Activated B cell treated with CpG ODN at 0.5 μM for 24 hours (primary cell): Measurements from ENCODE around the gene HDLBP. TPM values are rescaled to one million over a fixed set of nuclear protein-coding genes. Genes with fewer than 3 reads are reported as not detected.

Experiments
- ATAC-seq: fragments of 200-7000 bp; cut with Tn5 transposase; one replicate; pipeline ENCODE4 v1.10.0; 2021; ENCODE audit warnings: low read depth, mild to moderate bottlenecking, moderate library complexity
- CTCF ChIA-PET: fragments of 350-600 bp; sonication (Branson Sonifier 250); formaldehyde crosslinking; loops from one replicate; lab custom pipeline; 2021; ENCODE audit warnings: antibody characterized with exemption; lab: Charles Lee
- POLR2A ChIA-PET: fragments of 350-600 bp; sonication (Branson Sonifier 250); formaldehyde crosslinking; loops from one replicate; lab custom pipeline; 2021; ENCODE audit warnings: antibody characterized with exemption; lab: Charles Lee
- DNase-seq: peaks from one replicate; pipeline ENCODE4 v3.0.0; 2022
- H3K27ac Mint-ChIP-seq: one replicate; pipeline ENCODE4 v1.8.0; 2020; ENCODE audit warnings: mixed read lengths
- H3K27me3 Mint-ChIP-seq: one replicate; pipeline ENCODE4 v1.8.0; 2021; ENCODE audit warnings: mixed read lengths
- H3K36me3 Mint-ChIP-seq: one replicate; pipeline ENCODE4 v1.8.0; 2021; ENCODE audit warnings: low read depth, mixed read lengths
- H3K4me1 Mint-ChIP-seq: one replicate; pipeline ENCODE4 v1.8.0; 2021; ENCODE audit warnings: mixed read lengths
- H3K4me3 Mint-ChIP-seq: one replicate; pipeline ENCODE4 v1.8.0; 2020; ENCODE audit warnings: mild to moderate bottlenecking, mixed read lengths
- H3K9me3 Mint-ChIP-seq: one replicate; pipeline ENCODE4 v1.8.0; 2020; ENCODE audit warnings: mixed read lengths
- intact Hi-C: fragments of 100-400 bp; cut with micrococcal nuclease; formaldehyde crosslinking; loops from one replicate; pipeline ENCODE4 v1.15.1; 2024
- total RNA-seq: library from RNA; stranded (reverse); gene quantifications from 2 replicates; pipeline ENCODE4 v1.2.3, GENCODE V29; 2022
- TF ChIP-seq, protein P1 (sequence below): fragments of 200-600 bp; IDR thresholded peaks from one replicate; pipeline ENCODE4 v1.8.0; 2022; ENCODE audit warnings: antibody characterized with exemption, mild to moderate bottlenecking

The HDLBP gene
- total RNA-seq, 1 donor from 2014 or later, result 168 TPM

- DNase-seq, result no peak
- no peaks in the 10 kb centered on the region for H3K27me3 Mint-ChIP-seq
- ATAC-seq, result peak; percentile 32
- peaks cover 61% of the 10 kb centered on the region for H3K4me1 Mint-ChIP-seq
- H3K9me3 Mint-ChIP-seq, result no peaks in the 10 kb centered on the region
- TF ChIP-seq, protein P1, sequence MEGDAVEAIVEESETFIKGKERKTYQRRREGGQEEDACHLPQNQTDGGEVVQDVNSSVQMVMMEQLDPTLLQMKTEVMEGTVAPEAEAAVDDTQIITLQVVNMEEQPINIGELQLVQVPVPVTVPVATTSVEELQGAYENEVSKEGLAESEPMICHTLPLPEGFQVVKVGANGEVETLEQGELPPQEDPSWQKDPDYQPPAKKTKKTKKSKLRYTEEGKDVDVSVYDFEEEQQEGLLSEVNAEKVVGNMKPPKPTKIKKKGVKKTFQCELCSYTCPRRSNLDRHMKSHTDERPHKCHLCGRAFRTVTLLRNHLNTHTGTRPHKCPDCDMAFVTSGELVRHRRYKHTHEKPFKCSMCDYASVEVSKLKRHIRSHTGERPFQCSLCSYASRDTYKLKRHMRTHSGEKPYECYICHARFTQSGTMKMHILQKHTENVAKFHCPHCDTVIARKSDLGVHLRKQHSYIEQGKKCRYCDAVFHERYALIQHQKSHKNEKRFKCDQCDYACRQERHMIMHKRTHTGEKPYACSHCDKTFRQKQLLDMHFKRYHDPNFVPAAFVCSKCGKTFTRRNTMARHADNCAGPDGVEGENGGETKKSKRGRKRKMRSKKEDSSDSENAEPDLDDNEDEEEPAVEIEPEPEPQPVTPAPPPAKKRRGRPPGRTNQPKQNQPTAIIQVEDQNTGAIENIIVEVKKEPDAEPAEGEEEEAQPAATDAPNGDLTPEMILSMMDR, result no peak
- intact Hi-C loops, result loop anchor here (1.0 to 5.0 kb wide), 13 partner anchors 8 to 796 kb away; partner anchors contain the start of genes D2HGDH, DTYMK, DUSP28 and STK25
- H3K27ac Mint-ChIP-seq, result peak overlapping the region; percentile 79
- POLR2A ChIA-PET, result interaction anchor here (0.6 to 3.7 kb wide), 12 partner anchors 9 to 527 kb away, joined by 3 to 50 read pairs (median 5); partner anchors contain the start of genes HDLBP, MTERF4 and SEPTIN2
- CTCF ChIA-PET, result interaction anchor here (0.9 to 2.5 kb wide), 5 partner anchors 10 to 43 kb away, joined by 3 to 11 read pairs (median 5); partner anchors contain the start of gene HDLBP
- peak overlapping the region; percentile 87 for H3K4me3 Mint-ChIP-seq
- peaks cover 24% of the 10 kb centered on the region for H3K36me3 Mint-ChIP-seq
Measured at GRCh38 chr2:241358470-241358869, 43.0 kb upstream of the HDLBP start.

DNA sequence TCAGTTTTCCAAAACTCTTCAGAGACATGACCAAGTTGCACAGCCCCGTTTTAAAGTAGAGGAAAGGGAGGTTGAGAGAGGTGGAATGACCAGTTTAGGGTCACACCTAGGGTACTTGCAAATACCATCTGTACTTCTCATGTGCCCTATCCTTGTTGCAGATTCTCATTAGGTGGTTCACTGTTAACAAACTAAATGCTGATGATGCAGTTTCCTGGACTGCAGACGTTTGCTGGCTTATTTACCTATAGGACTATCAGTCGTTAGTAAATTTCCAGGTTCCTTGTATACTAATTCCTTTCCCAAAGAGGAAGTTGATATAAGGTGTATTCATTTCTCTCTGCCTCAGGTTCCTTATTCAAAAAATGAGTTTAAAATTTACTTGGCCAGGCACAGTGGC is 42.1 kb upstream of the HDLBP start:
- TF ChIP-seq, protein P1, result no peak
- intact Hi-C loops, result loop anchor here (1.0 to 5.0 kb wide), 8 partner anchors 85 to 795 kb away; partner anchors contain the start of genes ATG4B, DTYMK, DUSP28 and THAP4
- DNase-seq (no peak), ATAC-seq (no peak)
- Mint-ChIP-seq H3K27ac (peak overlapping the region; percentile 75), H3K9me3 (no peaks in the 10 kb centered on the region), H3K4me1 (peaks cover 53% of the 10 kb centered on the region), H3K4me3 (peak overlapping the region; percentile 87), H3K27me3 (no peaks in the 10 kb centered on the region), H3K36me3 (peaks cover 28% of the 10 kb centered on the region)
- ChIA-PET POLR2A (interaction anchor here (1.2 to 3.7 kb wide), 9 partner anchors 10 to 528 kb away, joined by 3 to 50 read pairs (median 11); partner anchors contain the start of genes HDLBP and SEPTIN2), CTCF (interaction anchor here (2.5 kb wide), 1 partner anchor 35 kb away, joined by 11 read pairs; no protein-coding TSS in a partner anchor)

GRCh38 chr2:241356871-241357260 is 41.4 kb upstream of the HDLBP start:
- Mint-ChIP-seq H3K36me3 (peaks cover 35% of the 10 kb centered on the region), H3K9me3 (no peaks in the 10 kb centered on the region), H3K27me3 (no peaks in the 10 kb centered on the region), H3K4me1 (peaks cover 53% of the 10 kb centered on the region), H3K4me3 (peak overlapping the region; percentile 87), H3K27ac (peak overlapping the region; percentile 75)
- DNase-seq (no peak), ATAC-seq (no peak)
- TF ChIP-seq, protein P1, result no peak
- intact Hi-C loops, result loop anchor here (1.0 to 5.0 kb wide), 11 partner anchors 42 to 795 kb away; partner anchors contain the start of genes ATG4B, DTYMK, DUSP28 and HDLBP
- CTCF ChIA-PET, result no interaction called here
- POLR2A ChIA-PET, result interaction anchor here (1.0 to 1.6 kb wide), 3 partner anchors 17 to 42 kb away, joined by 4 to 6 read pairs (median 6); no protein-coding TSS in a partner anchor

- H3K36me3 Mint-ChIP-seq, result peaks cover 40% of the 10 kb centered on the region
- peak; percentile 89 for ATAC-seq
- intact Hi-C loops, result loop anchor here (1.0 to 5.0 kb wide), 10 partner anchors 41 to 794 kb away; partner anchors contain the start of genes DTYMK, DUSP28, HDLBP and PASK
- TF ChIP-seq, protein P1, result no peak
- peaks cover 49% of the 10 kb centered on the region for H3K4me1 Mint-ChIP-seq
- H3K9me3 Mint-ChIP-seq, result no peaks in the 10 kb centered on the region
- CTCF ChIA-PET, result no interaction called here
- DNase-seq, result peak; percentile 94
- H3K4me3 Mint-ChIP-seq, result peak within 1 kb of the TSS; percentile 87
- POLR2A ChIA-PET, result interaction anchor here (1.0 to 1.6 kb wide), 3 partner anchors 18 to 41 kb away, joined by 4 to 6 read pairs (median 6); no protein-coding TSS in a partner anchor
- peak within 1 kb of the TSS; percentile 88 for H3K27ac Mint-ChIP-seq
- no peaks in the 10 kb centered on the region for H3K27me3 Mint-ChIP-seq
Measured at GRCh38 chr2:241355983-241356870, 40.8 kb upstream of the HDLBP start, which contains the start of gene FARP2. FARP2 (plus strand) TSS chr2:241356285; CDS start chr2:241373108, 16,823 bp downstream.
